HG03378 (cell line): Measurements from ENCODE around the gene DCDC1.

Experiments
- ATAC-seq: cut with Tn5 transposase; IDR thresholded peaks from one replicate; pipeline ENCODE4 v1.9.1; 2021; ENCODE audit warnings: mild to moderate bottlenecking, moderate library complexity; ENCODE audit not compliant: unreplicated experiment

The DCDC1 gene

DNA sequence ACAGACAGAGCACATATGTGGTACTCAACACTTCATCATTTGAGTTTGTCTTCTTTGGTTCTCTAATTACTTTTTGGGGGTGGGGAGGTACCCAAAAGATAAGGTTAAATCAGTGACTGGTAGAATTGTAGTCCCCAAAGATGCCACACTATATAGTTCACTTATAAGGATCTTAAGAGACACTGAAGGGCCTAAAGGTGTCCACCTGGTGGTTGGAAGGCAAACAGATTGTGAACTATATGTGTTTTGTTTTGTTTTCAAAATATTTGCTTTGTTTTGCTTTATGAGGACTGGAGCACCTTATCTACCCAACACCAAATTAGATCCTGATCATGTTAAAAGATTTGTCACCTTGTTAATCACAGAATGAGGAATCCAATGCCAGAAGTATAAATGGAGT, 136.1 kb downstream of the DCDC1 start:
- peak; percentile 51 for ATAC-seq

DNA sequence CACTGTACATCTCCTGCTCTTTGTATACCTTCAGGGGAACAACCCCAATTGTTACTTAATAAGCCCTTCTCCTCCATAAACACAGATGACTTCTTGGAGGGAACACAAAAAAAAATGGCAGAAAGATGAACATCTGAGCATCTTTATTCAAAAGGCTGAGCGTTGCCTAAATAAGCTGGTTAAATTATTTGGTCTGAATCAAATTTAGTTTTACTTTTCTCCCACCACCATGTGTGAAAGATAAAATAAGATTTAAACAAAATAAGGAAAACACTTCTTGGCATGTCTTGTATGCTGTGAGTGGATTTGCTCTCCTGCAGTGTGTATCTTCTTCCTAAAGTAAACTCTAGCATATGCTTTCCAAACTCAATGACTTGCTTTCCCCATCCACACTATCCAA, 137.9 kb downstream of the DCDC1 start:
- no peak for ATAC-seq

DNA sequence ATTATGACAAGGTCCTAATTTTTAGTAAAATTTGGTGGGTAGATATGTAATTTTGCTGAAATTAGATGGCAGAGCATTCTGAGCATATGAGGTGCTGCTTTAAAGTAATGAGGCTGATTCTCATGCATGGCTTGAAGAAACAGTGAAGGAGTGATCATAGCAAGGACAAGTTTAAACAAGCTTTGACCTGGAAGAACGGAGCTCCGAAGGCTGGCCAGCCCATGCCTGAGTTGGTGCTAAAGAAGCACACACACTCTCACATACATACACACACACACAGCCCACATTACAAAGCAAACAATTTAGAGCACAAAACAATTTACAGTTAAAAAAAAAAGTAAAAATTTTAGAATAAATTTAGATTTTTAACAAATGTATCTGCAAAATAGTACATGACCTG, 150.7 kb downstream of the DCDC1 start:
- ATAC-seq, result no peak

DNA sequence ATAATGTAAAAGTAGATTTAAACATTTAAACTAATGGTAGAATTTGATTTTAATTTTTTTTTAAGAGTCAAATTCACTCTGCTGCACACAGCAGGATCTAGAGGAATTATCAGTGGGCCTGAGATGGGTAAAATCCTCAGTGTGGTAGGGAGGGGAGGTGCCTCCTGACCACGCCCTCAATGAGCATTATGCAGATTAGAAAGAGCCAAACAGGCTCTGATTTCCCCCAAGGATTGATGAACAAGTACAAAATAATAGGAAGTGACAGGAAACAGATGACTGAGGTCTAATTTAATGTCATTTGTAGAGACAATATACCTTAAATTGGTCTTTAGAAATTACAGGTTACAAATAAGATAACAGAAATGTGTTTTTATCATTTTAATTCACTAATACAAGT, 155.2 kb downstream of the DCDC1 start:
- ATAC-seq, result no peak

DNA sequence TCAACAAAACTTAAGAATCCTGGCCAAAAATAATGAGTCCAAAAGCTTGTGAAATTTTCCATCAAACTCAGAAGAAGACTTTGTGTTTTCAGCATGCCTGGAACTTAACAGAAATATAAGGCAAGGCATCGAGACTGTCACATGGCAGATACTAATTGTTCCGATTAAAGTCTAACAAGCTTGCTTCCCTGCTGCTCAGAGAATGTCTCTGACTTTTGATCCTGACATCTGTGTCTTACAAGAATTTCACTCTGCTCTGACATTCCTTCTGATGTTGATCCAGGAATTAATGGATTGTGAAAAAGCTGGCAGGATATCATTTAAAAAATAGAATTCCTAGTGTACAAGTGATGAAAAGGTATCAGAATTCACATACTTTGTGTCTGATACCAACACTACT, 170.2 kb downstream of the DCDC1 start:
- no peak for ATAC-seq

DNA sequence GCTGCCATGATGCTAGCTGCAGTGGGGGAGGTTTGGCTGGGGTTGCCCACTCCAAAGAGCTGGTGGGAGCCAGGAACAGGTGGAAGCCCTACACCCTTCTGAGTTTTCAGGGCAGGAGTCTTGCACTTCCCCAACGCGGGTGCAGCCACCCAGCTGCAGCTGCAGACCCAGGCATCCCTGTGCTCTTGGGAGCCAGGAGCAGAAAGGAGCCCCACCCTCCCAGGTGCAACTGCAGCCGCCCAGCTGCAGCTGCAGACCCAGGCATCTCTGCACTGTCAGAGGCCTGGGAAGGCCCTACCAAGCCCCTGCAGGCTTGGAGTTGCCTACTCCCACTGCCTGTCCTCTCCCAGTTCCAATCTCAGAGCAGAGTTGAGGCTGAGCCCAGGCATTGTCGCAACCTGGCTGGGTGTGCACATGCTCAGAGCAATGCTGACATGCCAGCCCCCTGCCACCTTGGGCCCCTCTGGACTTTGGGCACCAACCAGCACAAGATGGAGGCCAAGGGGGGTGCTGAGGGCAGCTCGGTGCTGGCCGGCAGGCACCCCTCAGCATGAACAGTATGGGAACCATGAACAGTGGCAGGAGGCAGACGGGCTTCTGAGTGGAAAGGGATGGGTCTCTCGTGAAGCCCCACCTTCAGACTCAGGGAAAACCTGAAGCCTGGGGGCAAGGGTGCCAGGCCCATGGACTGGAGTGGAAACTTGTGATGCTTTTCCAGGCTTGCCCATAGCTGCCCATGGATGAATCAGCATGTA, 195.4 kb downstream of the DCDC1 start:
- no peak for ATAC-seq

DNA sequence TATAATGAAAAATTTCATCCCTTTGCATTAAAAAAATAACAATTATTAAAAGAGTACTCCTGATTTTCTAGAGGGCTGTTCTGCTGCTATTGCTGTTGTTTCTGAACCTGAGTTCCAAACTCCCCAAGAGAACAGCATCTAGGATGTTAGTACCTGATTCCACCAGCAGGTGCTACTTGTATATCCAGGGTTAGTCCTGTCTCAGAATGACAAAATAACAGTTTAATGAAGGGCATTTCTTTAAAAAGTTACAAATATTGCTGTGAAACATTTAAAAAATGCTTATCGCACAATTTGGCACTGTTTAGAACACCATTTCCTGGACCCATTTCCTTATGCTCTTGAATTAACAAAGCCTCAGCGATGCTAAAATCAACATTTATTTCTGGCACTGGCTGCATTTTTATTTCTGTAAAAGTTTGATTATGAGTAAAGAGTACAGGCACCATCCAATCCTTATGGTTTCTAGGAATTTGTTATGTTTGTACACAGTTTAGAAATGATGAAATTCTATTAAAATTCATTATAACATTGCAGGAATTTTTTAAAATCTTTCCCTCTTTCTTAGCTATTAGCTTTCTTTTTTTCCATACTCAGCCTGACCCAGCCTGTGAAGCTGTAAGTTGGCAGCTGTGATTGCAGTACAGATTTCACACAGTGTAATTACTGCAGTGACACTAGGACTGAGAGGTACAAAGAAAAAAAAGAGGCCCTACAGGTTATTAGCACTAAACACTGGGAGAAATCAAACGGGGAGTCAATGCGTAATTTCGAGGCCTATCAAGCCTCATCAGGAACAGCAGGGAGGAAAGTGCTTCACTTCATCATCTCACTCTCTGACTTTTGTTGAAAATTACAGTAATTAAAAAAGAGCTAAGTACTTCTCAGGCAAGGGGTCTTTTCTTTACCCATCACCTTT, 208.8 kb downstream of the DCDC1 start:
- no peak for ATAC-seq

DNA sequence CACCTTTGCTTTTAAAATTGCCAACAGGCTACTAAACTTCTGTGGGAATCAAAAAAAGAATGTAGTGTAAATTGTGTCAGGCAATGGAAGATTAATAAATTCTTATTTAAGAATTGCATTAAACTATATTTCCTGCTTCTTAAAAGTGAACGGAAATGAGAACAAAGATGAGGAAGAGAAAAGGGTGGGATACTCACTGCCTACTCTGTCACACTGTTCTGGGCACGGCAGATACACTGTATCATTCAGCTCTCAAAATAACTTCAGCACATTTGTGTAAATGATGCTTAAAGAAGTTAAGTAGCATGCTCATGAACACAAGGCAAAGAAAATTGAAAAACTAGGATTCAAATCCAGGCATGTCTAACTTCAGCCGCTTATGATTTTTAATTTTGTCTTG, 218.7 kb downstream of the DCDC1 start:
- ATAC-seq, result no peak

DNA sequence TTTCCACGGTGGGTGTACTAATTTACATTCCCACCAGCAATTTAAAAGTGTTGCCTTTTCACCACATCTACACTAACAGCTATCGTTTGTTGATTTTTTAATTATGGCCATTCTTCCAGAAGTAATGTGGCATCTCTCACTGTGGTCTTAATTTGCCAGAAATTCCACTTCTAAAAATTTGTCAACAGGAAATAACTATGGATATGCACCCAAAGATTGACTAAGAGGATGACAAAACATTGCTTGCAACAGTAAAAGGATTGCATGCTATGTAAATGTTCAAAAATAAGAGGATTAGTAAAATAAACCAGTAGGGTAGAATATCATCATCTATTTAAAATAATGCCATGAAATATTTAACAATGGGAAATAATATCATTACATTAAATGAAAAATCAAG, 219.5 kb downstream of the DCDC1 start:
- no peak for ATAC-seq

DNA sequence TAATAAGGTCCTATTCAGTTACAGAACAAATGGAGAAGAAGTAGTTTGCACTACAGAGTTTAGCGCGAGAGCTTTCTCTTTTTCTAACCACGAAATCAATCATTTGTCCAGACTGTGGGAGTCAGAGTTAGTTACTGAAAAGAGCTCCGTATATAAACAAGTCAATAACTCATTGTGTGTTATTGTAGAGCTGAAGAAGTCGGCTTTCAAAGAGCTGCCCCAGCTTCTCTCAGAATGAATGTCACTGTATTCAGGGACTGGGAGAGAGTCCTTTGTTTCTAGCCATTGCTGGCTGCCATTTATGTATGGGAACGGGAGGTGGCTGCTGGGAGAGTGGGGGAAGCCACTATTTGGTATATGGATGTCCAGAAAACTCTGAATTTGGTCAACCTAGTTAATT, 227.8 kb downstream of the DCDC1 start:
- ATAC-seq, result no peak

DNA sequence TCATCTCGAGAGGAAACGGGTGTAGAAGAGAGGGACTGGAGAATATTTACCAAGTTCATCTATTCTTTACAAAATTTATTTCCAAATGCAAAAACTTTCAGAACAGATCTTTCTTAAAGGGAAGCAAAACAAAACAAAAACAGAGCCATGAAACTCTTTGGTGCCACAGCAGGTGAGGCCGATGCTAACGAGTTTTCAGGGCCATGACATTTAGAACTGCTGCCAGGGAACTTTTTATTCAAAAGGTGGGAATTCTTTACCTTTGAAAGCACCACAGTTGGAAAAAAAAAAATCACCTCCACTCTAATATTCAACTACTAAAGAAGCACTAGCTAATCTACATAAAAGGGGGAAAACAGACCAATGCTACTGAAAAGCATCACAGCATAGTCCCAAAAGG, 230.1 kb downstream of the DCDC1 start:
- no peak for ATAC-seq

DNA sequence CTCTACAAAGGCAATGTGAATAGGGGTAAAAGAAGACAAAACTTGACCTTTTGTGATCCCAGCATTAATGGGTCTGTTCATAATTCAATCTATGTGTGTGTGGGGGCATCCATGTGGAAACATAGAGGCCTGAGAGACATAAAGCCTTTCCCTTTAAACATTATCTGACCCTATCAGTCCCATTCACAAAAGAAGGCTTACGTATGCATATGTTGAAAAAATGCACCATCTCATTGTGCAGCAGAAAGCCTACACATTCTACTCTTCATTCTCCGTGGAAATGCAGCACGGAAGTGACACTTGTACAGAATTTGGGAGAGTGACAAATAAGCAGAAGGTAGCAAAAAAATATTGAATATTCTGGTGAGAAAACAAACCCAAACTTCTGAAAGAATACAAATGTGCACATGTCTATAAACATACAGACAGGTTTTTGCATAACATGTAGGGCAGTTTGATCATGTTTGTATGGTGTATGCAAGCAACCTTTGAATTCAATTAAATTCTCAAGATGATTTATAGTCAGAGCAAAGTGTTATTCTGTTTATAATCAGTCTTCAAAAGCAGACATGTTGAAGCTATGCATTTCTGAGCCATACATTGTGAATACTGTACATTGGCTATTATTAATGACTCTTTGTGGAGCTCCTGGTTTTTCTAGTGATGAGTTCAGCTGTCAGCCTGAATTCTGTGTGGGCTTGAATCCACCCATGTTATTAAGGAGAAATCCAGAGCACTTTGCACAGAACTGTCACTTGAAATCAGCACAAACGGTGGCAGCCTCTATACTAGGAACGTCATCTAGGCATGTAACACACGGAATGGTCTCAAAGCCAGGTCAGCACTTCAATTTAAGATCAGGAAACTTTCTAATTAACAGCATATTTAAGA, 236.8 kb downstream of the DCDC1 start:
- no peak for ATAC-seq

DNA sequence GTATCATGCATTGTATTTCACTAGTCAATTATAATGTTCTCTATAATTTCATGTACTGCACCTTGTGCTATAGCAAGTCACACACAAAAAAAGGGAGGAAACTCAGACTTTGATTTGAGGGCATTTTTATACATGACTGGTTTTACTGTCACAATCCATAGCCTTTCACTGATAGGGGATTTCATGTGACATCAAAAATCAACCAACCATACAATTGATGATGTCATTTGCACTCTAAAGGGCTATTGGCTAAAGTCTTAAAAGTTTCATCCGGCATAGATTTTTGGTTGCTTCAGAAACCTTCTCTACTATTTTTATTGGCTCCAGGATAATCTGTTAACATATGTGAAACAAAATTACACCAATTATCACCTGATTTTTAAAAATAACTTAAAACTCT, 237.8 kb downstream of the DCDC1 start:
- no peak for ATAC-seq

DNA sequence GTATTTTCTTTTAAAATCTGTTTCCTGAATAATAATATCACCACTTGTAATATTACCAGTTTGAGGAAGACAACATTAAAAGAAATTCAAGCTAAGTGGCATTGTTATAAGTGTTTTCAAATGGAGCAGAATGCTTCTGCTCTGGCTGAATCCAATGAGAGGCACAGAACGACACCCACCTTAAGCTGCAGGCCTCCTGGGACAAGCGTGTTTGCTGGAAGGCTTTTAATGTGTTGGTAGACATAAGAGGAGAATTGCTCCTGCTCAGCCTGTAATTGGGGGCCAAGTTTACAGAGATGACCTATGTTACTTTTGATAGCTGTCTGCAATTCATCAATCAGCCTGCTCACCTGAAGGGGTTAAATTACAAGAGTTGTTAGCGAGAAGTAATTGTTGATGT, 242.2 kb downstream of the DCDC1 start:
- no peak for ATAC-seq

DNA sequence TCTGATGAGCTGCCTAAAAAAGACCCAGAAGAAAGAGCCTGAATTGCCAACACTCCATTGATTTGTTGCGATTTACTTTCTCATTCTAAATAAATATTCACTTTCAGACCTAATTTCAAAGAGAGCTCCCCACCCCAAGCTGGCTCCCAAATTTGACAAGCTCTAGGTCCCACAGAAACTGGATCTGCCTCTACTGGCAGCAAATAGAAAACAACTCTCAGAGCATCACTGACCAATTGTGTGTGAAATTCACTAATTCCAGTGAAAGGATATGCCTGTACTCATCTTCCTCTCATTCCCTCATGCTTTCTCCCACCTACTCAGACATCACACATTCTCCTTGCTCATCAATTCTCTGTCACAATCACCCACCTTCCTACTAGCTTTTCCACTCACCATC, 249.1 kb downstream of the DCDC1 start:
- ATAC-seq, result no peak

DNA sequence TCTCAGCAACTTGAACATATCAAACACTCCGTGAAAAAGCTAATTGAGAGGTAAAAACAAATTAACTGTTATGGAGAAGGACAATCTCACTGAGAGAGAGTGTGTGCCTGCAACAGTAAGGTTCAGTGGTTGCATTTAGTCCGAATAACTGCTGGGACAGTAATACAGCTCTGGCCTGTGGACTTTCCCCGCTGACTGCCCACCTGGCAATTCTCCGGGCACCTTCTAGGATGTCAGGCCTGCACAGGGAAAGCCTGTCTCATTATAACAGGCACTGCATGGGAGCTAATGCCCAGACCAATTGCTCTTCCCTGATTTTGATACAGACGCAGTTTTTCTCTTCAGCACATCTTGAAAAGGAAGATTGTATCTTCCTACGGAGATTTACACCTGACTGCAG, 251.0 kb downstream of the DCDC1 start:
- no peak for ATAC-seq

DNA sequence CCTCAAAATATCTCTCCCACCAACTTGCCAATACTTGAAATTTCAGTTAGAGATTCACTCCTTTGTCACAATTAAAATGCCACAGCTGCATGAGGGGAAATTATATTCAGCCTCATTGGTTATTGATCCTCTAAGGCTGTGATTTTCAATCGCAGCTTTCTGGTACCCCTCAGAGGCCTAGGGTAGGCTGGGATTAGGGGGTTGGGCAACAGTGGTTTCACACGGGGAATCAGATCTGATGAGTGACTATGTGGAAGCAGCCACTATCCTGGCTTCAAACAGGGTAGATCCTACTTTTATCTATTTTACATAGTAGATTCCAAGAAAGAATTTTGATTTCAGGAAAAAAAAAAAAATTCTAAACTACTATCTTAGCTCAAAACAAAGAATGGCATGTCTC, 252.5 kb downstream of the DCDC1 start:
- no peak for ATAC-seq

DNA sequence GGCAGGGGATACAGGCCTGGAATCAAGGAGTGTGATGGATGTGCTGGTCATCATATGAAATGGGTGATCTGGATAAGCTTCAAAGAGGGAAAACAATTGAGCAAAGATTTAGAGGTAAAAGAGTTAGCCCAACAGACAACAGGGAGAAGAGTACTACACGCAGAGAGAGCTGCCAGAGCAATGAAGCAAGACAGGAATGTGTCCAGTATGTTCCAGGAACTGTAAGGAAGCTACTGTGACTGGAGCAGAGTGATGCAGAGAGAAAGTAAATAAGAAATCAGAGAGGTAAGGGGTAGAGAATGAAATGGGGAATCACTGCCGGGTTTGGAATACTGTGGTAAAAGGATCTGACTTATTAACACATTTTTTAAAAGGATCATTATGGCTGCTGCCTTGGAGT, 255.1 kb downstream of the DCDC1 start:
- ATAC-seq, result no peak

DNA sequence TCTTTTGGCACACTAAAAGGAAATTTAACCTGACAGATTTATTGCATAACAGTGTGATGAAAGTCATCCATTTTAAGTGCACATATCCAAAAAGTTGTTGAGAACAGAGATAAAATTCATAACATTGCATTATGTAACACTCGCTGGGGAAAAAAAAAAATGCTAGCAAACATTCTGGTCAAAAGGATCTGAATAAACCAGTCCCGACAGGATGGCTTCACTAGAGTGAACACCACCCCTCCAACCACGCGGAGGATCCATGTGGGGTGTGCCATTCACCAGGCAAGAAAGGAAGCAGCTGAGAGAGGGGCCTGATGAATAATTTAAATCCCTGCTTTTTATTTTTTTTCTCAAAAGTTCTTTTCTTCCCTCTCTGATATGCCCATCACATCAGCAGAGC, 258.7 kb downstream of the DCDC1 start:
- ATAC-seq, result no peak

DNA sequence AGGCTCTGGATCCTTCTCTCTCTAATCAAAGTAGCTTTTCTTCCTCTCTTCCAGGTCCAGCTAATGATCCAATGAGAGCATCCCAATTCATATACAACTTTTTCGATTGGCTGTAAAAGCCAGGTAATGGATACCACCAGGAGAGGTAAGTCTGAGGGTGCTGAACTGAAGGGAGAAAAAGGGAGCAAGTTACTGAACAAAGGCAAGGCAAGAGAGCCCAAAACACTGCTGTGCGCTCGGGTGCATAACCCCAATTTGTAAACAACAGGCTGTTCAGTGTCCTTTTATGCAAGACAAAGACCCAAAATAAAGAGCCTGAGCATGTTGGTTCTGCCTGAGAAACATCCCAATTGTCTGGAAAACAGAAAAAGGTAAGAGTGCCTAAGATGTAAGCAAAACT, 260.1 kb downstream of the DCDC1 start:
- no peak for ATAC-seq

DNA sequence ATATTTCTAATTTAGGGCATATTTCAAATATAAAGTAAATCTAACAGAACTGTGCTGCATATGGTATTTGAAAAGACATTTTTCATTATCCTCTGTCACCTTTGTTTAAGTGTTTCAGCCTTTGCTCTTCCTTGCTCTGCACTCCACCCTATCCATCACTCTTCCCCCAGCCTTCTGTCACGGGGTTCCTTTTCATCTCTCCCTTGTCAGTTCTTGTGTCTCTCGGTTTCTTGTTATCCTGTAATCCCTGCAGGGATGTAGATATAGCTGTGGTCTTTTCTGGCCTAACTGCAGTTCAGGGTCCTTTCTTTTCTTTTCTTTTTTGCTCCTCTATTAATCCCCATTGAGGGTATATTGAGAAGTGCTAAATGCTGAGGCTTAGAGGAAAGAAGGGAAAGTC, 261.9 kb downstream of the DCDC1 start:
- ATAC-seq, result no peak
